ENCODE measurements around the gene DPEP1. TPM values are rescaled to one million over a fixed set of nuclear protein-coding genes. Genes with fewer than 3 reads are reported as not detected.

Gene DPEP1
- total RNA-seq, 1 donor from 2014 or later = 0.24 TPM

GRCh38 chr16:89646270-89646669 is 32.8 kb downstream of the DPEP1 start:
- Histone ChIP-seq H3K4me2 (no peak overlapping the region), H3F3A (ENCODE audit: low read depth) (peaks cover 3% of the 10 kb centered on the region), H2AFZ (replicated peaks) (no peak overlapping the region), H3K27me3 (no peaks in the 10 kb centered on the region), H3K36me3 (no peaks in the 10 kb centered on the region), H4K20me1 (ENCODE audit: low read depth) (peaks cover 10% of the 10 kb centered on the region), H3K9me3 (ENCODE audit: low read depth) (no peaks in the 10 kb centered on the region), H3K4me3 (no peak overlapping the region), H3K79me2 (ENCODE audit: low read depth) (no peaks in the 10 kb centered on the region), H3K9ac (no peak overlapping the region), H3K4me1 (no peaks in the 10 kb centered on the region), H3K27ac (no peak overlapping the region)
- TF ChIP-seq EZH2phosphoT487 (IDR thresholded peaks at IDR 0.05) = no peak
- no peak for TF ChIP-seq CTCF (IDR thresholded peaks at IDR 0.05)
- TF ChIP-seq EZH2 (IDR thresholded peaks at IDR 0.05) = no peak
- no peak overlapping the region for H3K27ac Mint-ChIP-seq
- DNase-seq (ENCODE audit: low spot score) = no peak
- peaks cover under 1% of the 10 kb centered on the region for H3K4me1 Mint-ChIP-seq
- peaks cover 5% of the 10 kb centered on the region for H3K36me3 Mint-ChIP-seq
- H3K27me3 Mint-ChIP-seq (ENCODE audit: insufficient read depth, low read depth) = peaks cover 10% of the 10 kb centered on the region
- H3K9me3 Mint-ChIP-seq = no peaks in the 10 kb centered on the region
- no peak overlapping the region for H3K4me3 Mint-ChIP-seq

- TF ChIP-seq CTCF (IDR thresholded peaks at IDR 0.05) (no peak), EZH2phosphoT487 (IDR thresholded peaks at IDR 0.05) (no peak), EZH2 (IDR thresholded peaks at IDR 0.05) (no peak)
- Histone ChIP-seq H3K4me2 (no peak overlapping the region), H3K4me3 (no peak overlapping the region), H3F3A (ENCODE audit: low read depth) (no peaks in the 10 kb centered on the region), H3K36me3 (no peaks in the 10 kb centered on the region), H2AFZ (replicated peaks) (no peak overlapping the region), H3K27ac (no peak overlapping the region), H3K27me3 (no peaks in the 10 kb centered on the region), H3K9ac (no peak overlapping the region), H3K79me2 (ENCODE audit: low read depth) (peaks cover 2% of the 10 kb centered on the region), H3K9me3 (ENCODE audit: low read depth) (no peaks in the 10 kb centered on the region), H3K4me1 (no peaks in the 10 kb centered on the region), H4K20me1 (ENCODE audit: low read depth) (peaks cover 10% of the 10 kb centered on the region)
- DNase-seq (ENCODE audit: low spot score) = no peak
- H3K9me3 Mint-ChIP-seq = no peaks in the 10 kb centered on the region
- H3K4me3 Mint-ChIP-seq = no peak overlapping the region
- no peak overlapping the region for H3K27ac Mint-ChIP-seq
- H3K36me3 Mint-ChIP-seq = peaks cover 5% of the 10 kb centered on the region
- H3K4me1 Mint-ChIP-seq = no peaks in the 10 kb centered on the region
- H3K27me3 Mint-ChIP-seq (ENCODE audit: insufficient read depth, low read depth) = peaks cover 10% of the 10 kb centered on the region
Measured at GRCh38 chr16:89646906-89647305, 33.5 kb downstream of the DPEP1 start.

GRCh38 chr16:89651584-89651983 is 38.1 kb downstream of the DPEP1 start:
- Histone ChIP-seq H3K4me1 (peaks cover 2% of the 10 kb centered on the region), H3K4me2 (no peak overlapping the region), H3K27ac (no peak overlapping the region), H3F3A (ENCODE audit: low read depth) (no peaks in the 10 kb centered on the region), H2AFZ (replicated peaks) (no peak overlapping the region), H3K79me2 (ENCODE audit: low read depth) (peaks cover 26% of the 10 kb centered on the region), H3K9ac (no peak overlapping the region), H3K27me3 (no peaks in the 10 kb centered on the region), H3K9me3 (ENCODE audit: low read depth) (no peaks in the 10 kb centered on the region), H3K4me3 (no peak overlapping the region), H3K36me3 (no peaks in the 10 kb centered on the region), H4K20me1 (ENCODE audit: low read depth) (peaks cover 28% of the 10 kb centered on the region)
- Mint-ChIP-seq H3K4me1 (peaks cover 4% of the 10 kb centered on the region), H3K36me3 (peaks cover 2% of the 10 kb centered on the region), H3K9me3 (no peaks in the 10 kb centered on the region), H3K27ac (no peak overlapping the region), H3K4me3 (no peak overlapping the region), H3K27me3 (ENCODE audit: insufficient read depth, low read depth) (peaks cover 10% of the 10 kb centered on the region)
- no peak for TF ChIP-seq EZH2 (IDR thresholded peaks at IDR 0.05)
- TF ChIP-seq EZH2phosphoT487 (IDR thresholded peaks at IDR 0.05) = no peak
- TF ChIP-seq CTCF (IDR thresholded peaks at IDR 0.05) = no peak
- DNase-seq (ENCODE audit: low spot score) = no peak
